ENCODE data around the gene PTGES.
"Not testable (repeated sequence)": the region's sequence is repeated elsewhere in the genome, so short reads cannot be mapped to it uniquely, and the experiment has no call there.

Gene PTGES

DNA sequence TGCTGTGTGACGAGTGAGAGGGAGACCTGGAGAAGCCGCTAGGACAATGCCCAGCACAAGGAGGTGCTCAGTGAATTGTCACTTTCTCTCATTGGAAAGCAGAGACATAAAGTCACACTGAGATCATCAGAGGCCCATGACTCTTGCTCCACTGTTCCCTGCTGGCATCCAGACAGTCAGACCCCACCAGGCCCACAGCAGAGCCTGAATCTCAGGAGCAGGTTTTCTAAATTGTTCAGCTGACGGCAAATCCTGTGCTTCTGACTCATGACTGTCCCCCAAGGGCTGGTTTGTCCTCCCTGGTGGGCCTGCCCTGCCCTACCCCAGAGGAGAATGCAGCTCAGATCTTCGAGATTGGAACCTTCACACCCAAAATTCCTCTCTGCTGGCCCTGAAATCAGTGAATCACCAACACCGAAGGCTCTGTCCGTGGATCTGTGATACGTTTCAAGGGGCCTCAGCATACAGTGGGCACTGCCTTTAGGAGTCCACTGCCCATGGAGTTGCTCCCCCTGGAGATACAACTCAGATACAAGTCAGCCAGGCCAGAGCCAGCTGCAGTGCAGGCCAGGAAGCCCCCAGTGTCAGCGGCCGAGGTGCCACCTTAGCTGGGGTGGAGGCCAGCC is 2.7 kb downstream of the PTGES start:
- DNase-seq (ENCODE audit: low spot score), result no peak
- TF ChIP-seq, protein P1, sequence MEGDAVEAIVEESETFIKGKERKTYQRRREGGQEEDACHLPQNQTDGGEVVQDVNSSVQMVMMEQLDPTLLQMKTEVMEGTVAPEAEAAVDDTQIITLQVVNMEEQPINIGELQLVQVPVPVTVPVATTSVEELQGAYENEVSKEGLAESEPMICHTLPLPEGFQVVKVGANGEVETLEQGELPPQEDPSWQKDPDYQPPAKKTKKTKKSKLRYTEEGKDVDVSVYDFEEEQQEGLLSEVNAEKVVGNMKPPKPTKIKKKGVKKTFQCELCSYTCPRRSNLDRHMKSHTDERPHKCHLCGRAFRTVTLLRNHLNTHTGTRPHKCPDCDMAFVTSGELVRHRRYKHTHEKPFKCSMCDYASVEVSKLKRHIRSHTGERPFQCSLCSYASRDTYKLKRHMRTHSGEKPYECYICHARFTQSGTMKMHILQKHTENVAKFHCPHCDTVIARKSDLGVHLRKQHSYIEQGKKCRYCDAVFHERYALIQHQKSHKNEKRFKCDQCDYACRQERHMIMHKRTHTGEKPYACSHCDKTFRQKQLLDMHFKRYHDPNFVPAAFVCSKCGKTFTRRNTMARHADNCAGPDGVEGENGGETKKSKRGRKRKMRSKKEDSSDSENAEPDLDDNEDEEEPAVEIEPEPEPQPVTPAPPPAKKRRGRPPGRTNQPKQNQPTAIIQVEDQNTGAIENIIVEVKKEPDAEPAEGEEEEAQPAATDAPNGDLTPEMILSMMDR (IDR thresholded peaks at IDR 0.05), result no peak
- no peak overlapping the region for H3K4me3 ChIP-seq
- no peak overlapping the region for H3K27ac ChIP-seq

DNA sequence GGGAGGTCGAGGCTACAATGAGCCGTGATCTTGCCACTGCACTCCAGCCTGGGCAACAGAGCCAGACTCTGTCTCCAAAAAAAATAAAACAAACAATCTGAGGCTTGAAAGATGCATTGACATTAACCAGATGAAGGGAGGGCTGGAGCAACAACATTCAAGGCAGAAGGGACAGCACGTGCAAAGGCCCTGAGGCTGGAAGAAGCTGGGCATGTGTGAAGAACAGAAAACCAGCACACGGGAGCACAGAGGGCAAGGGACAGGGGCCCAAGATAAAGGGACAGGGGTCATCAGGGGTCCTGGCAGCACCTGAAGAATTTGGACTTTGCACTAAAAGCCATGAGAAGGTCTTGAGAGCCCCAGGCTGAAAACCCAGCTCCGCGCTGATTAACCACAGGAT is 3.3 kb downstream of the PTGES start:
- TF ChIP-seq, protein P1 (IDR thresholded peaks at IDR 0.05), result no peak
- no peak for DNase-seq (ENCODE audit: low spot score)
- Histone ChIP-seq H3K4me3 (no peak overlapping the region), H3K27ac (no peak overlapping the region)

DNA sequence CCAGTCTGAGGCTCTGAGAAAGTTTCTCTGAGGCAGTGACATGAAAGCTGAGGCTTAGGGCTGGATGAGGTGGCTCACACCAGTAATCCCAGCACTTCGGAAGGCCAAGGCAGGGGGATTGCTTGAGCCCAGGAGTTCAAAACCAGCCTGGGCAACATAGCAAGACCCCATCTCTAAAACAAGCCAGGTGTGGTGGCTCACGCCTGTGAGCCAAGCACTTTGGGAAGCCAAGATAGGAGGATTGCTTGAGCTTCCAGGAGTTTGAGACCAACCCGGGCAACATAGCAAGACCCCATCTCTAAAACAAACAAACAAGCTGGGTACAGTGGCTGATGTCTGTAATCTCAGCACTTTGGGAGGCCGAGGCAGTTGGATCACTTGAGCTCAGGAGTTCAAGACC is 3.8 kb downstream of the PTGES start:
- not testable (repeated sequence) for H3K4me3 ChIP-seq; DNase-seq (ENCODE audit: low spot score); H3K27ac ChIP-seq

DNA sequence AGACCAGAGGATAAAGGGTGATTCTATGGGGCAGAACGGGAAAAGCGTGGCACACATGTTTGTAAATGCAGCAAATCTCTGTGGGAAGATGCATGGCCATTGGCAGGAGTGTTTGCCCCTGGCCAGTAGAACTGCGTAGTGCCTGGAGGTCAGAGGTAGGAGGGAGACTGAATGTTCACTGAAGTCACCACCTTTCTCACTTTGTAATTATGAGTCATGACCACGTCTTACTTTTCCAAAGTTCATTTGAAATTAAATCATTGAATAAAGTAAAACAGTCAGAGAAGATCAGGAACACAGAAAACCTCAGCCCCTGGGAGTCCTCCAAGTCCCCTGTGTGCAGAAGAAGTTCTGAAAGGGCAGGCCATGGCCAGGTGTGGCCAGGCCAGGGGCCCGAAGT is 4.6 kb downstream of the PTGES start:
- Histone ChIP-seq H3K4me3 (no peak overlapping the region), H3K27ac (no peak overlapping the region)
- no peak for DNase-seq (ENCODE audit: low spot score)
- TF ChIP-seq, protein P1 (IDR thresholded peaks at IDR 0.05), result no peak

DNA sequence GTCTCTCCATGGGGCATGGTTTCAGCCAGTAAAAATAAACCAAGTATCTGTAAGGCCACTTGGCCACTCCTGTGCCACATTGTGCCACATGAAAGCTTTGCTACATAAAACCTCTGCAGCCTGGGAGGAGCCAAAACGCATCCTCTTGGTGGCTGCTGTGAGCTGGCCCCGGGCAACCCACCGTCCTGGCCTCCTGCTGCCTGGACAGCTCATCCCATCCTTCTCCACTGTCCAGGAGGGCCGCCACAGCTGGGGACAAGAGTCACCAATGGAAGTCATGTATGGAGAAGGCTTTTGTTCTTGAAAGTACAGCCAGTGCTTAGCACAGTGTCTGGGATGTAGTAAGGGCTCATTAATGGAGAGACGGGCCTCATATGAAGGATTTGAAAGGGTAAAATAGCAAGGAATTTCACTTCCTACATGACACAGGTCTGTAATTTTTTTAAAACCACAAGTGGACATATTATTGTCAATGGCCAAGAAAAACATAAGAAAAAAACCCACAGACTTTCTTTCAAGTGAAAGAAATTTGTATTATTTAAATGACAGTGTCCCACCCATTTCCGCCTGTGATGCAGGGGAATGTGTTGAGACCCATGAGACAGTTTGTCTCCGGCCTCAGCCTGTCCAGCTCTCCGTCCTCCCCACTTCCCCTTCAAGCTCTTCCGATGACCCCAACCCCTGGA is 6.6 kb downstream of the PTGES start:
- no peak overlapping the region for H3K27ac ChIP-seq
- TF ChIP-seq, protein P1 (IDR thresholded peaks at IDR 0.05), result no peak
- no peak overlapping the region for H3K4me3 ChIP-seq
- no peak for DNase-seq (ENCODE audit: low spot score)

DNA sequence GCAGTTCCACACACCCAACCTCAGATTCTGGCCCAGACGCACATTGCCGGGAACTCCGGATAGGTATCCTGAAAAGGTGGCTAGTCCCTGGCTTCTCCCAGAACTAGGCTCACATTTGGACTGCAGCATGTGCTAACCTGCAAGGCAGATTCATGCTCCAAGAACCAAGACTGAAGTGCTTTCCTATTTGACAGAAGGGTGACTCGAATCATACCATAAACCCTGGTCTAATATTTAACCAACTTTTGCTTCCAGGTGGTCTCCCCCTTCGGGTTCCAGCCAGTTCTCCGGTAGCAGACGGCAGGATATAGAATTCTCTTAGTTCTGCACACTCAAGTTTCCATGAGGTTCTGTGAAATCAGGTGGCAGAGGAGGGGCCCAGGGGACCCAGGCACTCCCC is 7.6 kb downstream of the PTGES start:
- no peak for DNase-seq (ENCODE audit: low spot score)
- TF ChIP-seq, protein P1 (IDR thresholded peaks at IDR 0.05), result no peak
- H3K27ac ChIP-seq, result no peak overlapping the region
- H3K4me3 ChIP-seq, result no peak overlapping the region

DNA sequence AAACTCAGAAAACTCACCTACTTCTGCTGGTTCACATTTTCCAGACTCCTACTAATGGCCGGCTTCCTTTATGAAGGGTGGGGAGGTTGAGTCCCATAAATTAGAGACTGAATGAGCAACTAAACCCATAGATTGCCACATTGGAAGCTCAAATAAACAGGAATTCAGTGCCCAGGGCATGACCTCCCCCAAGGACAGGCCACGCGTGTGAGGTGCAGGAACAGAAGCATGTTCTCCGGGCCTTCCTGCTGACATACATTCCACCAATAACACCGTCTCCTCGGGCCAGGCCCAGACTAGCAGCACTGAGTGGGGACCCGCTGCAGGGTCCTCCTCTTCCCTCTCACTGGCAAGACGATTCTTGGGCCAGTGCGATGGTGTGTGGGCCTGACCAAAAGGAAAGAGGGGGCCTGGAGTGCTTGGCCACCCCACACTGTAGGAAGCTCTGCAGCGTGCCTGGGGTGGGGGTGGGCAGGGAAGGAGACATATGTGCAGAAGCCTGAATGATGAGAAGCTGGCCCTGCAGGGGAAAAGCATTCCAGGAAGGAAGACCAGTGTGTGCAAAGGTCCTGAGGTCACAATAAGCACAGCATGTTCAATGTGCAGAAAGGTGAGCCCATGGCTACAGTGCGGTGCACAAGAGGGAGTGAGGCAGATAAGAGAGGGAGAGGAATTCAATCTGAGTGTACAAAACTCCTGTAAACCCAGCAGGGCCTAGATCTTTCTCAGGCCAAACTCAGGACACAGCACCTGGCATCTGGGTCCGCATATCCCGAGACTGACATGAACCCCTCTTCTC is 12.0 kb downstream of the PTGES start:
- Histone ChIP-seq H3K27ac (no peak overlapping the region), H3K4me3 (no peak overlapping the region)
- DNase-seq (ENCODE audit: low spot score), result no peak
- TF ChIP-seq, protein P1 (IDR thresholded peaks at IDR 0.05), result no peak

All from coronary artery (tissue), 2 donors.